ENCODE results near the gene NR5A2. TPM values are rescaled to one million over a fixed set of nuclear protein-coding genes. Genes with fewer than 3 reads are reported as not detected.

Gene NR5A2
- total RNA-seq, 1 donor from 2014 or later = not detected

DNA sequence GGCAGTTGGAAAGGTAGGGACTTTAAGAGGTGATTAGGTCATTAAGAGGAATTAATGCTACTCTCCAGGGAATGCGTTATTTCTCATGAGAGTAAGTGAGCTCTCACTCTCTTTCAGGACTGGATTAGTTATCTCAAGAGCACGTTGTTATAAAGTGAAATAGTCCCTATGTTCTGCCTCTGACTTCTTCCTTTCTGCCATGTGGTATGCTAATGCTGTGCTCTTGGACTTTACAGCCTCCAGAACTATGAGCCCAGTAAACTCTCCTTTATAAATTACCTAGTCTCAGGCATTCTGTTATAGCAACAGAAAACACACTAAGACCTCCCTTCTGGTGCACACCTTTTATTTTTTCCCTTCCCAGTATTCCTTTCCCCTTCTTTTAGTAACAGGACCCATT lies 187.8 kb downstream of the NR5A2 start:
- no peak overlapping the region for H3K9ac ChIP-seq
- no peaks in the 10 kb centered on the region for H3K79me2 ChIP-seq (ENCODE audit: low read depth)
- no peak for DNase-seq (ENCODE audit: low spot score)
- H3F3A ChIP-seq (ENCODE audit: low read depth) = no peaks in the 10 kb centered on the region
- no peaks in the 10 kb centered on the region for H3K36me3 ChIP-seq
- Mint-ChIP-seq H3K36me3 (no peaks in the 10 kb centered on the region), H3K4me1 (no peaks in the 10 kb centered on the region), H3K9me3 (peaks cover 7% of the 10 kb centered on the region), H3K27me3 (ENCODE audit: insufficient read depth, low read depth) (no peaks in the 10 kb centered on the region), H3K27ac (no peak overlapping the region), H3K4me3 (no peak overlapping the region)
- no peak overlapping the region for H3K4me3 ChIP-seq
- no peaks in the 10 kb centered on the region for H3K27me3 ChIP-seq
- TF ChIP-seq EZH2 (IDR thresholded peaks at IDR 0.05) = no peak
- TF ChIP-seq, protein P1, sequence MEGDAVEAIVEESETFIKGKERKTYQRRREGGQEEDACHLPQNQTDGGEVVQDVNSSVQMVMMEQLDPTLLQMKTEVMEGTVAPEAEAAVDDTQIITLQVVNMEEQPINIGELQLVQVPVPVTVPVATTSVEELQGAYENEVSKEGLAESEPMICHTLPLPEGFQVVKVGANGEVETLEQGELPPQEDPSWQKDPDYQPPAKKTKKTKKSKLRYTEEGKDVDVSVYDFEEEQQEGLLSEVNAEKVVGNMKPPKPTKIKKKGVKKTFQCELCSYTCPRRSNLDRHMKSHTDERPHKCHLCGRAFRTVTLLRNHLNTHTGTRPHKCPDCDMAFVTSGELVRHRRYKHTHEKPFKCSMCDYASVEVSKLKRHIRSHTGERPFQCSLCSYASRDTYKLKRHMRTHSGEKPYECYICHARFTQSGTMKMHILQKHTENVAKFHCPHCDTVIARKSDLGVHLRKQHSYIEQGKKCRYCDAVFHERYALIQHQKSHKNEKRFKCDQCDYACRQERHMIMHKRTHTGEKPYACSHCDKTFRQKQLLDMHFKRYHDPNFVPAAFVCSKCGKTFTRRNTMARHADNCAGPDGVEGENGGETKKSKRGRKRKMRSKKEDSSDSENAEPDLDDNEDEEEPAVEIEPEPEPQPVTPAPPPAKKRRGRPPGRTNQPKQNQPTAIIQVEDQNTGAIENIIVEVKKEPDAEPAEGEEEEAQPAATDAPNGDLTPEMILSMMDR (IDR thresholded peaks at IDR 0.05) = no peak
- no peak for TF ChIP-seq EZH2phosphoT487 (IDR thresholded peaks at IDR 0.05)
- H2AFZ ChIP-seq (replicated peaks) = no peak overlapping the region
- H3K4me2 ChIP-seq = no peak overlapping the region
- H3K27ac ChIP-seq = no peak overlapping the region
- no peaks in the 10 kb centered on the region for H3K4me1 ChIP-seq
- no peaks in the 10 kb centered on the region for H3K9me3 ChIP-seq (ENCODE audit: low read depth)
- H4K20me1 ChIP-seq (ENCODE audit: low read depth) = no peaks in the 10 kb centered on the region

GRCh38 chr1:200217703-200218102 lies 190.2 kb downstream of the NR5A2 start:
- Histone ChIP-seq H3K79me2 (ENCODE audit: low read depth) (no peaks in the 10 kb centered on the region), H2AFZ (replicated peaks) (no peak overlapping the region), H3K4me1 (no peaks in the 10 kb centered on the region), H3K4me2 (no peak overlapping the region), H4K20me1 (ENCODE audit: low read depth) (no peaks in the 10 kb centered on the region), H3K9ac (no peak overlapping the region), H3K9me3 (ENCODE audit: low read depth) (no peaks in the 10 kb centered on the region), H3K27me3 (no peaks in the 10 kb centered on the region), H3K4me3 (no peak overlapping the region), H3F3A (ENCODE audit: low read depth) (no peaks in the 10 kb centered on the region), H3K27ac (no peak overlapping the region), H3K36me3 (no peaks in the 10 kb centered on the region)
- TF ChIP-seq, protein P1 (IDR thresholded peaks at IDR 0.05) = no peak
- TF ChIP-seq EZH2 (IDR thresholded peaks at IDR 0.05) (no peak), EZH2phosphoT487 (IDR thresholded peaks at IDR 0.05) (no peak)
- Mint-ChIP-seq H3K4me3 (no peak overlapping the region), H3K4me1 (no peaks in the 10 kb centered on the region), H3K36me3 (no peaks in the 10 kb centered on the region), H3K27ac (no peak overlapping the region), H3K9me3 (peaks cover 7% of the 10 kb centered on the region), H3K27me3 (ENCODE audit: insufficient read depth, low read depth) (peaks cover 2% of the 10 kb centered on the region)
- no peak for DNase-seq (ENCODE audit: low spot score)

DNA sequence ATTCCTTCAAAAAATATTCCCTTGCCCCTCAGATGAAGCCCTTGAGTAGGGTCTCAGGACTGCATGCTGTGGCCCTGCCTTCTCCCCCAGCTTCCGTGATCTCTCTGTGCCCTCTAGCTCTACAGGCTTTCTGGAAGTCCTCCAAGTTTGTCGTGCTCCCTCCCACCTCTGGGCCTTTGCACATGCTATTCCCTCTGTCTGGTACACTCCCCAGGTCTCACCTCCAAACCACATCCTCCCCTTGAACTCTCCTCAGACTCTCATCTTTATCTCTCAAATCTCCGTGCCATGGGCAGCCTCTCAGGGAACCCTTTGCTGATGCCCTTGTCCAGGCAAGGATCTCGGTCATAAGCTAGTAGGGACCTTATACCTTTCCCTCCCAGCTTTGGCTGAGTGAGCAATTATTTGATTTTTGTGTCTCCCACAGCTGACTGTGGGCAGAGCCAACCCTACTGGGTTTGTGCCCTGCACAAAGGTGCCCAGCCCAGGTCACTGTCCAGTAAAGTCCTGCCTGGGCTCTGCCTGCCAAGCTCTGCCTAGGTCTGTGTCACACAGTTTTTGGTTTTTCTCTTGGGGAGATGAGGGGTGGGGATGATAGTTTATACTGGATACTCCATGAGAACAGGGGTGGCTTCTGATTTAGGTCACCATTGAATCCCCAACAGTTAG lies 194.2 kb downstream of the NR5A2 start:
- Histone ChIP-seq H3K4me1 (peaks cover 9% of the 10 kb centered on the region), H3K27ac (no peak overlapping the region), H2AFZ (replicated peaks) (no peak overlapping the region), H4K20me1 (ENCODE audit: low read depth) (no peaks in the 10 kb centered on the region), H3K79me2 (ENCODE audit: low read depth) (no peaks in the 10 kb centered on the region), H3K9ac (no peak overlapping the region), H3K36me3 (no peaks in the 10 kb centered on the region), H3K4me3 (no peak overlapping the region), H3K9me3 (ENCODE audit: low read depth) (no peaks in the 10 kb centered on the region), H3F3A (ENCODE audit: low read depth) (no peaks in the 10 kb centered on the region), H3K4me2 (no peak overlapping the region), H3K27me3 (no peaks in the 10 kb centered on the region)
- peaks cover 4% of the 10 kb centered on the region for H3K27me3 Mint-ChIP-seq (ENCODE audit: insufficient read depth, low read depth)
- no peaks in the 10 kb centered on the region for H3K36me3 Mint-ChIP-seq
- H3K9me3 Mint-ChIP-seq = no peaks in the 10 kb centered on the region
- H3K4me3 Mint-ChIP-seq = no peak overlapping the region
- DNase-seq (ENCODE audit: low spot score) = no peak
- H3K27ac Mint-ChIP-seq = no peak overlapping the region
- TF ChIP-seq, protein P1 (IDR thresholded peaks at IDR 0.05) = no peak
- TF ChIP-seq EZH2phosphoT487 (IDR thresholded peaks at IDR 0.05) = no peak
- TF ChIP-seq EZH2 (IDR thresholded peaks at IDR 0.05) = no peak
- H3K4me1 Mint-ChIP-seq = peaks cover 21% of the 10 kb centered on the region

Data from neural progenitor cell (in vitro differentiated cells).